H1 (cell line): ENCODE measurements around the gene SPTBN5. TPM values are rescaled to one million over a fixed set of nuclear protein-coding genes. Genes with fewer than 3 reads are reported as not detected.

Source experiments
- CTCF ChIA-PET: fragments of 300-600 bp; sonication (Branson Sonifier 250); formaldehyde crosslinking; loops from one replicate; lab custom pipeline; 2021; ENCODE audit not compliant: partially characterized antibody; lab: Charles Lee
- POLR2A ChIA-PET: fragments of 300-600 bp; sonication (Branson Sonifier 250); formaldehyde crosslinking; loops from one replicate; lab custom pipeline; 2021; ENCODE audit warnings: inconsistent platforms; ENCODE audit not compliant: partially characterized antibody; lab: Charles Lee
- DNase-seq, 2 experiments: peaks; one replicate each; pipeline versions ENCODE4 v3.0.0 to v3.0.0-alpha.2; 2010 to 2022; ENCODE audit warnings: low spot score in 2 of 2, low read depth in 1 of 2, mixed read lengths in 1 of 2
- FAIRE-seq: peaks from 2 replicates; lab custom pipeline; 2011; peaks lifted over from hg19 to GRCh38; lab: Jason Lieb, UNC
- H2AFZ ChIP-seq: 2 replicates; pipeline ENCODE4 v1.8.1; 2012; ENCODE audit warnings: low read length, inconsistent platforms
- H2AK5ac ChIP-seq: 2 replicates; pipeline ENCODE4 v1.6.1; 2013; ENCODE audit warnings: low read depth, low read length
- H2BK120ac ChIP-seq: replicated peaks from 2 replicates; pipeline ENCODE3; 2013; ENCODE audit warnings: low read depth, low read length, inconsistent platforms
- H2BK12ac ChIP-seq: 2 replicates; pipeline ENCODE4 v1.6.1; 2013; ENCODE audit warnings: low read depth, low read length
- H2BK15ac ChIP-seq: 2 replicates; pipeline ENCODE4 v1.6.1; 2013; ENCODE audit warnings: low read length
- H2BK20ac ChIP-seq: 2 replicates; pipeline ENCODE4 v1.6.1; 2013; ENCODE audit warnings: low read length
- H2BK5ac ChIP-seq: 2 replicates; pipeline ENCODE4 v1.6.1; 2013; ENCODE audit warnings: low read depth, low read length
- H3K14ac ChIP-seq: 2 replicates; pipeline ENCODE4 v1.6.1; 2013; ENCODE audit warnings: inconsistent platforms; ENCODE audit not compliant: insufficient read length
- H3K18ac ChIP-seq: 2 replicates; pipeline ENCODE4 v1.6.1; 2013; ENCODE audit warnings: low read length; ENCODE audit errors: extremely low read depth
- H3K23ac ChIP-seq: 2 replicates; pipeline ENCODE4 v1.6.1; 2013; ENCODE audit warnings: inconsistent platforms; ENCODE audit not compliant: insufficient read length
- H3K23me2 ChIP-seq: 2 replicates; pipeline ENCODE4 v1.6.1; 2013; ENCODE audit warnings: low read depth, low read length
- H3K27ac ChIP-seq: 2 replicates; pipeline ENCODE4 v1.6.1; 2011; ENCODE audit warnings: low read depth, low read length, inconsistent platforms
- H3K27me3 ChIP-seq, 4 experiments: replicated peaks in 1 of 4; 1 replicate in 1 of 4; 2 replicates in 3 of 4; pipeline versions ENCODE4 v1.6.1 to v1.8.1; 2011 to 2013; ENCODE audit warnings: low read length in 3 of 4, mild to moderate bottlenecking in 3 of 4, inconsistent platforms in 2 of 4, mixed read lengths in 2 of 4, moderate library complexity in 1 of 4; ENCODE audit not compliant: control insufficient read depth in 3 of 4, insufficient read depth in 3 of 4; ENCODE audit errors: extremely low read depth in 1 of 4
- H3K36me3 ChIP-seq, 4 experiments: 2 replicates each; pipeline versions ENCODE4 v1.6.1 to v1.8.1; 2011 to 2013; ENCODE audit warnings: mild to moderate bottlenecking in 4 of 4, low read length in 3 of 4, moderate library complexity in 2 of 4, control low read depth in 1 of 4, inconsistent platforms in 1 of 4; ENCODE audit not compliant: insufficient read depth in 4 of 4, control insufficient read depth in 2 of 4
- H3K4ac ChIP-seq: replicated peaks from 2 replicates; pipeline ENCODE3; 2013; ENCODE audit warnings: low read length, low read depth, mixed read lengths, inconsistent platforms; ENCODE audit not compliant: insufficient read length
- H3K4me1 ChIP-seq, 4 experiments: replicated peaks in 1 of 4; 1 replicate in 1 of 4; 2 replicates in 3 of 4; pipeline versions ENCODE4 v1.6.1 to v1.8.1; 2011 to 2013; ENCODE audit warnings: low read length in 3 of 4, inconsistent platforms in 2 of 4, mixed read lengths in 1 of 4; ENCODE audit not compliant: insufficient read depth in 4 of 4, control insufficient read depth in 3 of 4
- H3K4me2 ChIP-seq, 2 experiments: 2 replicates each; pipeline versions ENCODE4 v1.6.1 to v1.8.1; 2011 to 2013; ENCODE audit warnings: low read depth in 2 of 2, low read length in 2 of 2, control low read depth in 1 of 2, inconsistent platforms in 1 of 2, mild to moderate bottlenecking in 1 of 2; ENCODE audit not compliant: insufficient read depth in 1 of 2
- H3K4me3 ChIP-seq, 4 experiments: fragments of 200-600, 300-600 bp in 1 of 4; sonication (generic), shearing (Covaris generic), sonication (Bioruptor Twin) in 1 of 4; 2 replicates each; pipeline versions ENCODE4 v1.5.1 to v1.8.1; 2011 to 2016; ENCODE audit warnings: low read length in 4 of 4, low read depth in 3 of 4, control low read depth in 2 of 4, inconsistent platforms in 2 of 4, mild to moderate bottlenecking in 2 of 4, mixed read lengths in 1 of 4, moderate library complexity in 1 of 4; ENCODE audit not compliant: insufficient read depth in 2 of 4; ENCODE audit errors: extremely low read depth in 1 of 4
- H3K56ac ChIP-seq: replicated peaks from 2 replicates; pipeline ENCODE3; 2013; ENCODE audit warnings: low read depth, mild to moderate bottlenecking, mixed read lengths, low read length, inconsistent platforms; ENCODE audit not compliant: insufficient read length
- H3K79me1 ChIP-seq: 2 replicates; pipeline ENCODE4 v1.6.1; 2013; ENCODE audit warnings: low read depth, low read length, control low read depth
- H3K79me2 ChIP-seq, 2 experiments: 2 replicates each; pipeline versions ENCODE4 v1.6.1 to v1.8.1; 2012 to 2013; ENCODE audit warnings: low read length in 2 of 2, mild to moderate bottlenecking in 2 of 2, inconsistent platforms in 1 of 2; ENCODE audit not compliant: insufficient read depth in 2 of 2, control insufficient read depth in 1 of 2
- H3K9ac ChIP-seq, 4 experiments: replicated peaks in 1 of 4; 1 replicate in 1 of 4; 2 replicates in 3 of 4; pipeline versions ENCODE4 v1.6.1 to v1.8.1; 2011 to 2013; ENCODE audit warnings: low read depth in 3 of 4, low read length in 3 of 4, control low read depth in 2 of 4, mild to moderate bottlenecking in 2 of 4, moderate library complexity in 2 of 4, inconsistent platforms in 1 of 4; ENCODE audit errors: extremely low read depth in 1 of 4
- H3K9me3 ChIP-seq, 2 experiments: 2 replicates each; pipeline versions ENCODE4 v1.6.1 to v1.8.1; 2012 to 2013; ENCODE audit warnings: mild to moderate bottlenecking in 2 of 2, moderate library complexity in 2 of 2, control low read depth in 1 of 2, inconsistent platforms in 1 of 2, low read depth in 1 of 2, low read length in 1 of 2, mixed read lengths in 1 of 2; ENCODE audit not compliant: insufficient read depth in 2 of 2
- H4K20me1 ChIP-seq, 2 experiments: replicated peaks in 1 of 2; 2 replicates each; pipeline versions ENCODE3 to v1.8.1; 2011 to 2013; ENCODE audit warnings: inconsistent platforms in 2 of 2, low read length in 2 of 2, mild to moderate bottlenecking in 1 of 2; ENCODE audit not compliant: insufficient read depth in 2 of 2, control insufficient read depth in 1 of 2
- H4K5ac ChIP-seq: 2 replicates; pipeline ENCODE4 v1.6.1; 2013; ENCODE audit warnings: low read length, low read depth, mixed read lengths, inconsistent platforms; ENCODE audit not compliant: insufficient read length
- H4K8ac ChIP-seq: 2 replicates; pipeline ENCODE4 v1.8.0; 2013; ENCODE audit warnings: mild to moderate bottlenecking, moderate library complexity, low read length, inconsistent platforms; ENCODE audit not compliant: insufficient read depth; ENCODE audit errors: extremely low read depth
- H4K91ac ChIP-seq: replicated peaks from 2 replicates; pipeline ENCODE3; 2013; ENCODE audit warnings: low read length, mixed read lengths, inconsistent platforms; ENCODE audit not compliant: insufficient read length
- EGR1 ChIP-seq: IDR thresholded peaks from 2 replicates; pipeline ENCODE4 v1.6.1; 2011; ENCODE audit warnings: low read depth, low read length, borderline replicate concordance
- GABPA ChIP-seq: IDR thresholded peaks from 2 replicates; pipeline ENCODE4 v1.6.1; 2011; ENCODE audit warnings: mild to moderate bottlenecking, low read length, moderate library complexity, borderline replicate concordance; ENCODE audit not compliant: insufficient read depth
- KDM5A ChIP-seq: fragments of 200-600 bp; IDR thresholded peaks from 2 replicates; pipeline ENCODE4 v1.7.1; 2012; ENCODE audit warnings: mild to moderate bottlenecking, low read length, inconsistent platforms, mixed read lengths
- NRF1 ChIP-seq: IDR thresholded peaks from 2 replicates; pipeline ENCODE4 v1.6.1; 2011; ENCODE audit warnings: mild to moderate bottlenecking, low read depth, low read length, improper control_type of control experiment
- POU5F1 ChIP-seq: IDR thresholded peaks from 2 replicates; pipeline ENCODE4 v1.6.1; 2011; ENCODE audit warnings: low read depth, mild to moderate bottlenecking, low read length, moderate library complexity
- RBBP5 ChIP-seq: IDR thresholded peaks from 2 replicates; pipeline ENCODE4 v1.7.1; 2012; ENCODE audit warnings: low read depth, mild to moderate bottlenecking, inconsistent platforms, low read length, moderate library complexity, borderline replicate concordance
- RFX5 ChIP-seq: IDR thresholded peaks from 2 replicates; pipeline ENCODE4 v1.6.1; 2011; ENCODE audit warnings: low read depth, low read length, improper control_type of control experiment, borderline replicate concordance
- SAP30 ChIP-seq: fragments of 300-600 bp; sonication (generic); IDR thresholded peaks from 2 replicates; pipeline ENCODE4 v1.7.1; 2012; ENCODE audit warnings: low read length, moderate library complexity, mild to moderate bottlenecking, inconsistent platforms; ENCODE audit not compliant: insufficient read depth, insufficient replicate concordance
- SP1 ChIP-seq: IDR thresholded peaks from 2 replicates; pipeline ENCODE4 v1.6.1; 2011; ENCODE audit warnings: low read depth, low read length
- SP2 ChIP-seq: IDR thresholded peaks from 2 replicates; pipeline ENCODE4 v1.6.1; 2012; ENCODE audit warnings: mild to moderate bottlenecking, low read length, inconsistent platforms
- TAF7 ChIP-seq: optimal IDR thresholded peaks from 2 replicates; pipeline ENCODE3; 2011; ENCODE audit warnings: low read depth, mild to moderate bottlenecking, inconsistent platforms, low read length, moderate library complexity, borderline replicate concordance
- ZNF274 ChIP-seq: IDR thresholded peaks from 2 replicates; pipeline ENCODE4 v1.7.0; 2012; ENCODE audit warnings: low read length, borderline replicate concordance; ENCODE audit errors: extremely low read depth
- WGBS, 2 experiments: shearing (Covaris generic) in 1 of 2; methylation state at CpG; one replicate each; pipeline versions ENCODE4 v1.1.6 to v1.1.7; 2013 to 2015; ENCODE audit warnings: low lambda C conversion rate in 2 of 2, mixed read lengths in 2 of 2, inconsistent platforms in 1 of 2, low coverage in 1 of 2, missing lambda C conversion rate in 1 of 2; ENCODE audit not compliant: insufficient replicate concordance in 2 of 2, insufficient coverage in 1 of 2, insufficient read length in 1 of 2; ENCODE audit errors: extremely low coverage in 1 of 2, missing lambda C conversion rate in 1 of 2; 5-methylcytosine and 5-hydroxymethylcytosine counted together
- polyA plus RNA-seq, 7 experiments: library from polyadenylated mRNA; depleted of rRNA in 3 of 7; stranded (reverse) in 5 of 7; unstranded in 2 of 7; fragments of >200 nt in 5 of 7; fragments of 200-250 nt in 2 of 7; gene quantifications; 1 replicate in 5 of 7; 2 replicates in 1 of 7; 4 replicates in 1 of 7; pipeline versions ENCODE4 v1.2.1 to v1.2.3, GENCODE V29; 2011 to 2013; ENCODE audit warnings: missing spikeins in 2 of 7, mixed read lengths in 2 of 7
- total RNA-seq: library from RNA; stranded (reverse); fragmentation: NEBNext Ultra II Directional; extraction: Animal tissue kit (Norgen Biotek cat#: 25700); gene quantifications from 2 replicates; pipeline ENCODE4 v1.2.1, GENCODE V29; 2021
- TF ChIP-seq, protein P1 (sequence below): IDR thresholded peaks from 2 replicates; pipeline ENCODE4 v1.6.1; 2012; ENCODE audit warnings: inconsistent platforms

SPTBN5 gene
- total and polyA plus RNA-seq, 2 of the 8 experiments (the other 6 are each of a cell fraction or from before 2014, with no cell fraction given), result 0.32 to 0.84 TPM

DNA sequence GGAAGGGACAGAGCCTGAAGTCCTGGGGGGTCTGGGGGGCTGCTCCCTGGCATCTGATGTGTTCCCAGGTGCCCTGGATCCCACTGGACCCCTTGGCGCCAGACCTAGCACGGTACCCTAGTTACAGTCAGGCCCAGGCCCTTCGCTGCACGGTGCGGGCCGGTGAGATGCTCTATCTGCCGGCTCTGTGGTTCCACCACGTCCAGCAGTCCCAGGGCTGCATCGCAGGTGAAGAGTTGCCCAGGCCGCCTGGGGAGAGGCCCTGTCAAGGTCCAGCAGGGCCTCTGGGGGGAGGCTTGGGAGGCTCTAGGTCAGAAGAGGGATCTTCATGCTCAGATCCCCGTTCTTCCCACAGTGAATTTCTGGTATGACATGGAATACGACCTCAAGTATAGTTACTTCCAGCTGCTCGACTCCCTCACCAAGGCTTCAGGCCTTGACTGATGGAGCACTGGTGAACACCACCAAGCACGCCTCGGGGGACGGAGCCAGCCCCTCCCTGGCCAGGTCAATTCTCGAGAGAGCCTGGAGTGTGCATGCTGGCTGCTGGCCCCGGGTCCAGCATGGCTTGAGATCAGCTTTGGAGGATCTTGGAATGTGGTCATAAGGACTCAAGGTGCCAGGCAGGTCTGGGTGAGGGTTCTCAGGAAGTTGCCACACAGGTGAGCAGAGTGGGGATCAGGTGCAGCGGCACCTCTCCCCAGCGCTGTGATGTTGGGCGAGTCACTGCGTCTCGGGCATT is 57.0 kb downstream of the SPTBN5 start:
- Histone ChIP-seq H3K79me1 (peaks cover 2% of the 10 kb centered on the region; the same call in 1 of the 2 replicates), H2BK120ac (no peak overlapping the region), H3K4me3 (no peak overlapping the region), H2BK12ac (no peak overlapping the region), H3K18ac (no peak overlapping the region), H2BK15ac (no peak overlapping the region), H3K4ac (no peak overlapping the region), H3K14ac (no peak overlapping the region), H3K27me3 (no peaks in the 10 kb centered on the region), H3K27ac (no peak overlapping the region), H2BK20ac (no peak overlapping the region), H2BK5ac (no peak overlapping the region), H3K9me3 (no peaks in the 10 kb centered on the region), H3K79me2 (no peaks in the 10 kb centered on the region), H3K9ac (no peak overlapping the region), H4K91ac (no peak overlapping the region), H3K4me2 (no peak overlapping the region), H3K56ac (no peak overlapping the region), H3K36me3 (peaks cover 0 to 2% (median 0%) of the 10 kb centered on the region in 4 experiments; a peak in 3 of 8 replicates), H2AK5ac (no peak overlapping the region), H3K23ac (no peak overlapping the region), H3K4me1 (no peaks in the 10 kb centered on the region), H4K8ac (no peak overlapping the region), H4K5ac (no peak overlapping the region), H2AFZ (no peak overlapping the region), H3K23me2 (no peaks in the 10 kb centered on the region), H4K20me1 (peaks cover 0 to 14% of the 10 kb centered on the region in 2 experiments)
- ChIA-PET CTCF (interaction anchor here (0.8 to 4.0 kb wide), 6 partner anchors 9 to 68 kb away, joined by 3 to 14 read pairs (median 4); partner anchors contain the start of gene JMJD7), POLR2A (interaction anchor here (0.9 to 6.8 kb wide), 2 partner anchors 9 to 15 kb away, joined by 3 to 45 read pairs; no protein-coding TSS in a partner anchor)
- DNase-seq (no peak), FAIRE-seq (no peak)
- 96% methylated on average over 22 of the region's 23 CpGs; no CpG with 5 or more reads in 1 of the 2 experiments for WGBS, 2 experiments
- TF ChIP-seq RFX5 (no peak), RBBP5 (no peak), ZNF274 (no peak), GABPA (no peak), EGR1 (no peak), SP2 (no peak), TAF7 (no peak), KDM5A (no peak), NRF1 (no peak), POU5F1 (no peak), SP1 (no peak), SAP30 (no peak)
- TF ChIP-seq, protein P1, sequence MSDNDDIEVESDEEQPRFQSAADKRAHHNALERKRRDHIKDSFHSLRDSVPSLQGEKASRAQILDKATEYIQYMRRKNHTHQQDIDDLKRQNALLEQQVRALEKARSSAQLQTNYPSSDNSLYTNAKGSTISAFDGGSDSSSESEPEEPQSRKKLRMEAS, result no peak
